HTERT RPE-1 (cell line): ENCODE results near the gene PGLYRP3.

Experiments used
- in situ Hi-C: fragments of 300-500 bp; cut with MboI; formaldehyde crosslinking; loops from 4 replicates; pipeline ENCODE4 v1.14.3; 2020; ENCODE audit warnings: low sequenced_read_pairs

The PGLYRP3 gene

GRCh38 chr1:153312570-153313186 lies at the start of gene PGLYRP3:
Gene PGLYRP3, minus strand, starts transcription at chr1:153312952. Its CDS starts 2,287 bp downstream, at chr1:153310665.
- in situ Hi-C loops = no loop called here

GRCh38 chr1:153362187-153362775 lies 49.5 kb upstream of the PGLYRP3 start:
- in situ Hi-C loops = no loop called here

- in situ Hi-C loops = no loop called here
Measured at GRCh38 chr1:153361480-153362109, 48.8 kb upstream of the PGLYRP3 start.

GRCh38 chr1:153360592-153361479 lies 48.1 kb upstream of the PGLYRP3 start:
- in situ Hi-C loops = no loop called here

- in situ Hi-C loops = no loop called here
Measured at GRCh38 chr1:153360190-153360589, 47.4 kb upstream of the PGLYRP3 start.

GRCh38 chr1:153359241-153359640 lies 46.5 kb upstream of the PGLYRP3 start:
- in situ Hi-C loops = no loop called here

- in situ Hi-C loops = no loop called here
Measured at GRCh38 chr1:153358691-153358975, 45.9 kb upstream of the PGLYRP3 start.

GRCh38 chr1:153357853-153358690 lies 45.3 kb upstream of the PGLYRP3 start, which contains the start of gene S100A9:
Gene S100A9, plus strand, starts transcription at chr1:153357854. Its CDS starts 430 bp downstream, at chr1:153358284.
- in situ Hi-C loops = no loop called here

- in situ Hi-C loops = no loop called here
Measured at GRCh38 chr1:153357076-153357852, 44.5 kb upstream of the PGLYRP3 start.

- in situ Hi-C loops = no loop called here
Measured at GRCh38 chr1:153356392-153357075, 43.8 kb upstream of the PGLYRP3 start.

- in situ Hi-C loops = no loop called here
Measured at GRCh38 chr1:153355445-153356071, 42.8 kb upstream of the PGLYRP3 start.

- in situ Hi-C loops = no loop called here
Measured at GRCh38 chr1:153354515-153355193, 41.9 kb upstream of the PGLYRP3 start.

GRCh38 chr1:153353226-153353947 lies 40.6 kb upstream of the PGLYRP3 start:
- in situ Hi-C loops = no loop called here

- in situ Hi-C loops = no loop called here
Measured at GRCh38 chr1:153352523-153352922, 39.8 kb upstream of the PGLYRP3 start.

- in situ Hi-C loops = no loop called here
Measured at GRCh38 chr1:153350321-153350957, 37.7 kb upstream of the PGLYRP3 start.

GRCh38 chr1:153349363-153350320 lies 36.9 kb upstream of the PGLYRP3 start:
- in situ Hi-C loops = no loop called here
